Hematopoietic multipotent progenitor cell treated with erythropoietin and hydrocortisone succinate and interleukin-3 and kit ligand, for 17 days (in vitro differentiated cells): ENCODE results near the gene PLXNA2.

Experiments used
- DNase-seq: peaks from one replicate; pipeline ENCODE4 v3.0.0-alpha.2; 2015; ENCODE audit warnings: low spot score

PLXNA2 gene

DNA sequence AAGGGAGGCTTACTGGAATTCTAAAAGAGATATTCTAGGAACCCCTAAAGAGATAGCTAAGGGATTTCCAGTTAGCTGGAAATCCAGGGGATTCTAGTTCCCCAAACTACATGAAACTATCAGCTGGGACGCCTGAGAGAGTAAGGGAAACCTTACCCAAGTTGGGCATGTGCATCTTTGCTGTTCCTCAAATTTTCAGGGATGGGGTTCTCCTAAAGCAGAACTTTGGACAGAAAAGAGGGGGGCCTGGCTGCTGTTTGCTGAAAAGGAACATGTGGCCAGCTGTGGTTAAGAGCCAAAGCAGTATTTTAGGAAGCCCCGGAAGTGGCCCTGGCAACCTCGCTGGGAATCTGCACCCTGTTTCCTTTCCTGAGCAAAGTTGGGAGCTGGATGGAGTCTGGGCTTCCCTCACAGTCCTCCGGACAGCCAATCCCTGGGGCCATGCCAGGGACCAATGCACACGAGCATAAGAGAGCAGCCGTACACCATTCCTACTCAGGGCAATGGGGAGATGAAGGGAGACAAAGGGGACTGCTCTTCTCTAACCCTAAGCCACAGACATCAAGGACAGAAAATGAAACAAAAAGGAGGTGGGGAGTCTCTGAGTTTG is 154.3 kb downstream of the PLXNA2 start:
- no peak for DNase-seq

GRCh38 chr1:208089149-208089548 is 155.0 kb downstream of the PLXNA2 start:
- no peak for DNase-seq

DNA sequence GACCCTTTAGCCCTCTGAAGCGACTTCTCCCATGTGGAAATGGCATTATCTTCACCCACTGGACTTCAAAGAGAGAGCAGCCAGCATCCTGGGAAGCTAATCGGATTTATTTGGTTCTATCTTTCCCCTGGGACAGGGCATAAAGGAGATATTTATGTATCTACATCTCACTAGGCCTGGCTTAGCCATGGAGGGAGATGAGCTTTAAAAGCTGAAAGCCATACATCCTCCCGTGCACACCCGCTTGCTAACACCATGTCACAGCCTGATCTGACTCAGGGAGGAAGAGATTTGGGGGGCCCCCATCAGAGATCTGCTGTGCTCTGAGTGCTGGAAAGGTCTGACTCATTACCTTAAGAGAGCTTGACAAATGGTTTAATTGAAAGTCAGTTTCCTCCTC is 155.9 kb downstream of the PLXNA2 start:
- no peak for DNase-seq

GRCh38 chr1:208085655-208086515 is 158.3 kb downstream of the PLXNA2 start:
- DNase-seq, result no peak

DNA sequence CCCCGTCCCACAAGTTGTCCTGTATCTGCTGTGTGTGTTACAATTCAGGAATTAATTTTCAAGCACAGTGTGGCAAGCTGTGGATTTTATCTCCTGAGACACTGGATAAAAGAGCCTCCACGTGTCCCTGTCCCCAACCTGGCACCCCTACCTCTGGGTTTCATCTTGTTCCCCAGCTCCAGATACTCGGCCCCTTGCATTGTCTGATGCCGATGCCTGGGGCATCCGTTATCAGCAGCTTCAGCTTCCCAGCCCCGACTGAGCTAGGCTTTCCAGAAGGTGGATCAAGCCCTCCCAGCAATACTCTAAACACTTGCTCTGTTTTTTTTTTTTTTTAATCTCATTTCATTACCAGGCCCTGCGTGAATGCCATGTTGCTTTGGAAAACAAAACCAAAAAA is 159.4 kb downstream of the PLXNA2 start:
- no peak for DNase-seq

DNA sequence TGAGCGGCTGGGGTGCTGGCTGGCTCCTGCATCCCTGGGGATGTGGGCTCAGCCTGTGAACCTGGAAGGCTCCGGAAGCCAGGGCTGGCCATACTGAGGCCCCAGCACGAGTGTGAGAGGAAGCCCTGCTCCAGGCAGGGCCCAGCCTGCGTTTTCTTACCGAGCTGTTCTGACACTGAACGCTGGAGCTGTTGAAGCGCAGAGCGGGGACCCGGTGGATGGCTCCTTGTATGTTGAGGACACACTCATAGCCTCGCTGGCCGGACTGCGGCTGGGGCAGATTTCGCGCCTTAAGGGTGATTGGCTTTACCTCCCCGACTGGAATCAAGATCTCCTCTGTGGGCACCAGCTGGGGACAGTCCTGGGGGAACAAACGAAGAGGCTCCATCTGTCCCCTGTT is 160.0 kb downstream of the PLXNA2 start:
- no peak for DNase-seq

DNA sequence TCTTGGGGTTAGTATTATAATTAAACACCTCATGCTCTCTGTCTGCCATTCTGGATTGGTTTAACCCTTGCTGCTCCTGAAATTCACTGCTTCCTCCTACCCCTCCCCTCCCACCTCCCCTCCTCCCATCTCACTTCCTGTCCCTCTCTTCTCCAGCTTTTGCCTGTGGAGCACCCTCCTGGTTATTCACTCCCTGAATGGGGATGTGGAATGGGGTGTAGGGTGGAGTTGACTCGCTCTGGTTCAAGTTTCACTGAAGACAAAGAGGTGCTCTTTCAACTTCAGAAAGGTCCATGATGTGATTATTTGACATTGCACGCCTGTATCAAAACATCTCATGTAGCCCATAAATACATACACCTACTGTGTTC is 160.5 kb downstream of the PLXNA2 start:
- DNase-seq, result no peak

GRCh38 chr1:208083016-208083714 is 161.0 kb downstream of the PLXNA2 start:
- DNase-seq, result no peak

- DNase-seq, result no peak
Measured at GRCh38 chr1:208081972-208082371, 162.2 kb downstream of the PLXNA2 start.

DNA sequence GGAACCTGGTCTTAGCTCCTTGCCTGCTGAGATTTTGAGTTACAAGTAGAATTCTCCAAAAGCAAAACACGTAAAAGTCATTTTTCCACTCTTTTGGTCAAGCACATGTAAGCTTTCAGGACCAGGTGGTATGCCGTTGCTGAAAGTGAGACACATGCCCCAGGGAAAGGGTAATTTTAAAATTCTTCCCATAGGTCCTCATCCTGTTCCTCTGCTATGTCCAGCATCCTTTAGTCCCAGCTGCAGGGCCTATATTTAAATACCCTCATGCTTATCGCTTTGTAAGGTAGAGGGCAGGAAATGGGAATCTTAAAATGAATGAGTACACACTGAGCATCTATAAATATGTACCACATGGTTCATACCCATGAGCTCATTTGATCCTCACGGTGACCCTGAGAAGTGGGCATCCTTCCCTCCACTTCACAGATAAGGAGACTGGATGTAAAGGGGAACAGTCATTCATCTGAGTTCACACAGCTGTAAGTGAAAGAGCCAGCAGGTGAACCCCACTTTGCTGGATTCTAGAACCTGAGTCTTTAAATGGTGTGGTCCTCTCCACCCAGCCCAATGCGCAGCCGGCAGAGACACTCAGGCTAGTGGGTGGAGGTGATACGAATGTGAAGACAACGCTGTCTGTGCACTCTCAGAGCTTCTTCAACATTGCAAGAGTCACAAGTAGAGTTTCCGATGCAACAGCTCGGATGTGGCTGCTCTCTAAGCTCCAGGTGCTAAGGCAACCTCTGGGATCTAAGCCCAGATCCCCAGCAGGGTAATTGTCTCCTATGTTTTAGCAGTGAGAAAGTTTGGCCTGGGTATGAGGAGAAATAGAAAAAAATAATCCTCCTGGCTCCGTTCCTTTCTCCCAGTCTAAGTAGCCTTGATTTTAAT is 163.5 kb downstream of the PLXNA2 start:
- no peak for DNase-seq

DNA sequence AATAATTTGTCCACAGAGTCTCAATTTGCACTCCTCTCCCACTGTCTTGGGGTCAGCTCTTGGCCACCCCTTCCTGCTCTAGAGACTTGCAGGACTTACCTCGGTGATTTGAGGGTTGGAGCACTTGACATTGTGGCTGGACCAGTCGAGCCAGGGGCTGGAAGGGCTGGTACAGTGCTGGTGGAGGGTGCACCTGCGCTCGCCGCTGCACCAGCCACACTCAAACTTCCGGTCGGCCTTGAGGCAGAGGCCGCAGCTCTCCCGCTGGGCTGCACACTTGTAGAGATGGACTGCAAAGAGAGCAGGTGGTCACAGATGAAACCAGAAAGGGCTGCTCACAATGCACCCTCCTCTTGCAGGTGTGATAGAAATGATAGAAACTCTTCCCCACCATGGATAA is 165.0 kb downstream of the PLXNA2 start:
- DNase-seq, result no peak

DNA sequence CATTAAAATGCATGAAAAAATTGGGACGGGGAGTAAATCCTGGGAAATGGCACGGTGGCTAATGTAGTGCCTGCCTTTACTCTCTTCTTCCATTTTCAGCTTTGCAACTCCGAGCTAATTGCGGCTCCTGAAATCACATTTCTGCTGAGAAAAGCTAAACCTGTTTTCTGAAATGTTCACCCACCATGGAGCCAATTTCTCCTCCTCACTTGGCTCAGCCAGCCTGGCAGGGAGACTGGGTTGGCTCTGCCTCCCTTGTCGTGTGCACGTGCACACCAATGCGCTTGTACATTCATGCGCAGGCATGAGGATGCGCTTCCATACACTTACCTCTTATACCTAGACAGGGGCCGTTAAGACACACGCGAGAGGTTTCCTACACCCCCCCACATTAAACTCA is 165.4 kb downstream of the PLXNA2 start:
- no peak for DNase-seq

DNA sequence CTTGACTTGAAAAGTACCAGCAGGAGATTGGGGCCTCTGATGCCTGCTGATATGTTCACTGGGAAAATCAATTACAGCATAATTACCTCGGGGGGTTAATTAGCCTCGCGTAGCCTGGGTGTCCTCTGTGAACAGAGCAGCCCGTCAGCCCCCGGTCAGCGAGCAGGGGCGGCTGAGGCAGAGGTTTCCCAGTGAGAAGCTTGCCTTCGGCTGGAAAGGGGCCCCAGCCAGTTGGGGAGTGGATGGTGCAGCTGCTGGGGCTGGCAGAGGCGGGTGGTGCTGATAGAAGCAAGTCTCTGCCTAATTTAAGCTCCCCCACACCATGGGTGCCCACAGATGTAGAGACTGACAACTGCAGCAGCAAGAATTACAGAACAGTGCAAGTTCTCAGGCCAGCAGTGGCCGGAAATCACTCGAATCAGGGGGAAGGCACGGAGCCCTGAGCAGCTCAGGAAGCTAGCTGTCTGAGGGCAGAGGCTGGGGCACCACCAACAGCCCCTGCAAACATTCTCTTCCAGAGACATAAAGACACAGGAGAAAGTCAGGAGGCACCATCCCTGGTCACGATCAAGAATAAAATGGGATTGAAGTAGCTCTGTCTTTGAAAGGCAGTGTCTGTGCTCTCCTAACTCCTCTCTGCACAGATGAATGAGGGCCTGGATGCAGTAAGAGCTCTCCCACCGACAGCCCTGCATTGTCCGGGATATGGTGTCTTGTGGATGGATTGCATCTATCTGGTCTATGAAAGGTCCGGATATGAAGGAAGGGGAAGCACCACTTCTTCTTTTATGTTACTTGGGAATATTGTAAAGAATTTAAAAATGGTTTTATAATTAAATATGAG is 166.7 kb downstream of the PLXNA2 start:
- no peak for DNase-seq

DNA sequence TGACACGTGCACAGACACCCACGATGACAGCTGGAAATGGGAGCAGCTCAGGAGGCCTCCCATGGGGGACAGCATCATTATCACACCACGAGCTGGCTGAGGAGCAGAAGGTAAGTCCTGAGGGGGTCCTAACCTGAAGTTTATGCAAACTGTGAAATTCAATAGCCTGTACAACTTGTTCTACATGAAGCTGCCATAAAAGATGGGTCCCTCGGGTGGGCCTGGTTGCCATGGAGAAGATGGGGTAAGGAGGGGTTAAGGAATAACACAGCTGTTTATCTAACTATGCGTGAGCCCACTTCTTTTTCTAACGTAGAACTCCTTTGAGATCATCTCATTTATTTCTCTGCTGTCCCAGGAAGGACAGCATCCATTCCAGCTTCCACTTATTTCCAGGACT is 169.8 kb downstream of the PLXNA2 start:
- no peak for DNase-seq

DNA sequence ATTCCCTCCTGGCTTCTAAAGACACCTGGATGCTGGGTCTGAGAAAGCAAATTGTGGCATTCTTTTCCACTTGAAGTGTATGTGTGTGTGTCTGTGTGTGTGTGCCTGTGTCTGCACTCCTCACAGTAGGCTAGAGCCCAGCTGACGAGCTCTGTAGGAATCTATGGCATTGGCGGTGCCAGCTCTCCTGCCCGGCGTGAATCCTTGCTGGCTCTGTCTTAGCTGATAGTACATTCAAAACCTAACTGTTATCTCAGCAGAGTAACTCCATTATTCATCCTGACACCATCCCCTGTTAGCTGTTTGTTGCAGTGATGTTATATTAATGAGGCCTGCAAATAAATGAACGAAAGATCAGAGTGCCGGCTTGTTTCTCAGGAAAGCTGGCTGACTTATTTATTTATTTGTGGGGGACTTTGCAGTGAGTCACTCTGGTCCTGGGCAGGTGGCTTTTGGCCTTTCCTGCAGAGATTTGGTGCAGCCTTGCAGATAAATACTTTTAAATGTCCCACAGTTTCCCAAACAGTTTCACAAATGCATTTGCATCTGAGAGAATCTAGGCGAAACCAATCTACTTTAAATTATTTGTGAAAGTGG is 172.7 kb downstream of the PLXNA2 start:
- no peak for DNase-seq

- DNase-seq, result no peak
Measured at GRCh38 chr1:208069908-208070307, 174.3 kb downstream of the PLXNA2 start.

DNA sequence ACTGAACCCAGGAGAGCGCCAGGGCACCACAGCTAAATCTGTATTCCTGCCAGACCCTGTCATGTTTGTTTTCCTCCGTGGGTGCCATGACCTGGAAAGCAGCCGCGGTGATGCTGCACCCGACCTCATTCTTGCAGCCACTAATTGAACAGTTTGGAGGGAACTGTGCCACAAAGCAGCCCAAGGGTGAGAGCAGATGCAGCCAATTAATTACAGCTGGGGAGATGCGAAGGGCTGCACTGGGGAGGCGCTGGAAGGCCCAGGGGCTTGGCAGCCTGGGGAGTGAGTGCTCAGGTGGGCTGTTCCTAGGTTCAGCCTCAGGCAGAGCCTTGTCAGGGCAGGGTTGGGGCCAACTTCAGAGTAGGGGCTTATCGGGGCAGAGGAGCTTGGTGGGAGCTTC is 174.9 kb downstream of the PLXNA2 start:
- no peak for DNase-seq

GRCh38 chr1:208068908-208069307 is 175.3 kb downstream of the PLXNA2 start:
- DNase-seq, result no peak

DNA sequence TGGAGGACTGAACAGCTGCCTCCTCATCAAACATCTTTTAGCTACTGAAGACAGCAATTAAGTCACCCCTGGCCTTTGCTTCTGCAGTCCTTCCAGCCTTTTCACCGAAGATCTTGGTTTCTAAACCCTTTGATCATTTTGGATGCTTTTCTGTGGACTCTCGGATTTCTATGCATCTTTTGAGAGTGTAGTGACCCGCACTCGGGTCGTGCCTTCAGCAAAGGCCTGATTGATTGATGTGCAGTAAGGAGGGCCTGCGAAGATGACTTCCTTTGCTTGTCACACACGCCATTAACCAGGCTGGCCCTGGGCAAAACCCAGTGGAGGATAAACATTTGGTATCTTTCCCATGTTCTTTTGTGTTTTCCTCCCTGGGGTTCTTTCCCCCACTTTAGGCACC is 175.8 kb downstream of the PLXNA2 start:
- no peak for DNase-seq

DNA sequence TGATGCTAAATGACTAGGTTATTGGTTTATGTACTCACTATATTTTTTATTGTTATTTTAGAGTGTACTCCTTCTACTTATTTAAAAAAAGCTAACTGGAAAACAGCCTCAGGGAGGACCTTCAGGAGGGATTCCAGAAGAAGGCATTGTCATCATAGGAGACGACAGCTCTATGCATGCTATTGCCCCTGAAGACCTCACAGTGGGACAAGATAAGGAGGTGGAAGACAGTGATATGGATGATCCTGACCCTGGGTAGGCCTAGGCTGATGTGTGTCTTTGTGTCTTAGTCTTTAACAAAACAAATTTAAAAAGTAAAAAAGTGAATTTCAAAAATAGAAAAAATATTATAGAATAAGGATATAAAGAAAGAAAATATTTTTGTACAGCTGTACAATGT is 177.6 kb downstream of the PLXNA2 start:
- DNase-seq, result no peak

GRCh38 chr1:208065862-208066261 is 178.3 kb downstream of the PLXNA2 start:
- no peak for DNase-seq
